Body of pancreas (tissue), 4 donors: ENCODE data around the gene RAD51B.
"Not testable (repeated sequence)": the region's sequence is repeated elsewhere in the genome, so short reads cannot be mapped to it uniquely, and the experiment has no call there.

Experiments
- CTCF ChIP-seq, 7 experiments: fragments of 450-650 bp in 4 of 7; fragments of 200-600 bp in 3 of 7; sonication (generic) in 3 of 7; IDR thresholded peaks; one replicate each; pipeline ENCODE4 v1.5.1; 2016 to 2019; ENCODE audit warnings: antibody characterized with exemption in 7 of 7
- POLR2A ChIP-seq, 3 donors: fragments of 450-650 bp; IDR thresholded peaks; one replicate each; pipeline ENCODE4 v1.6.1; 2016; ENCODE audit warnings: antibody characterized with exemption in 3 of 3, mild to moderate bottlenecking in 2 of 3

GRCh38 chr14:68289452-68289851, 469.9 kb downstream of the RAD51B start:
- not testable (repeated sequence) for TF ChIP-seq CTCF, POLR2A (IDR thresholded peaks at IDR 0.05)
